HG03095 (cell line): ENCODE results near the gene G0S2.

Experiments
- ATAC-seq: cut with Tn5 transposase; IDR thresholded peaks from one replicate; pipeline ENCODE4 v1.9.1; 2021; ENCODE audit warnings: moderate library complexity; ENCODE audit not compliant: unreplicated experiment

The G0S2 gene

GRCh38 chr1:209674957-209675564 is at the start of gene G0S2:
G0S2 (plus strand) TSS chr1:209675412; CDS start chr1:209675685, 273 bp downstream.
- ATAC-seq = no peak

GRCh38 chr1:209625791-209626285 is 49.4 kb upstream of the G0S2 start:
- no peak for ATAC-seq

- ATAC-seq = no peak
These were observed 48.7 kb upstream of the G0S2 start for GRCh38 chr1:209626346-209627026.

- peak; percentile 32 for ATAC-seq
These were observed 48.0 kb upstream of the G0S2 start for GRCh38 chr1:209627027-209627731.

GRCh38 chr1:209627732-209628196 is 47.4 kb upstream of the G0S2 start:
- peak; percentile 77 for ATAC-seq

- no peak for ATAC-seq
These were observed 46.5 kb upstream of the G0S2 start for GRCh38 chr1:209628618-209629299.

- ATAC-seq = no peak
These were observed 45.4 kb upstream of the G0S2 start for GRCh38 chr1:209629621-209630382.

GRCh38 chr1:209630383-209631225 is 44.6 kb upstream of the G0S2 start:
- ATAC-seq = no peak

GRCh38 chr1:209633335-209633997 is 41.7 kb upstream of the G0S2 start:
- no peak for ATAC-seq

- ATAC-seq = no peak
These were observed 41.0 kb upstream of the G0S2 start for GRCh38 chr1:209634005-209634737.

- no peak for ATAC-seq
These were observed 39.4 kb upstream of the G0S2 start for GRCh38 chr1:209635850-209636249.

GRCh38 chr1:209641832-209642172 is 33.4 kb upstream of the G0S2 start:
- ATAC-seq = no peak

GRCh38 chr1:209642816-209643215 is 32.4 kb upstream of the G0S2 start:
- no peak for ATAC-seq

GRCh38 chr1:209643285-209644020 is 31.8 kb upstream of the G0S2 start:
- no peak for ATAC-seq

- ATAC-seq = no peak
These were observed 29.4 kb upstream of the G0S2 start for GRCh38 chr1:209645574-209646452.

- ATAC-seq = no peak
These were observed 28.7 kb upstream of the G0S2 start for GRCh38 chr1:209646558-209646957.

GRCh38 chr1:209647156-209647555 is 28.1 kb upstream of the G0S2 start:
- ATAC-seq = no peak
